Thyroid gland (tissue), 4 donors: ENCODE results near the gene CLMP.

Experiments
- CTCF ChIP-seq, 6 experiments: fragments of 200-600 bp in 3 of 6; fragments of 450-650 bp in 3 of 6; sonication (generic) in 3 of 6; IDR thresholded peaks; one replicate each; pipeline ENCODE4 v1.5.1; 2016 to 2019; ENCODE audit warnings: antibody characterized with exemption in 6 of 6, mild to moderate bottlenecking in 2 of 6, inconsistent platforms in 1 of 6, moderate library complexity in 1 of 6
- POLR2A ChIP-seq, 2 donors: fragments of 450-650 bp; IDR thresholded peaks; one replicate each; pipeline ENCODE4 v1.6.1; 2017; ENCODE audit warnings: antibody characterized with exemption in 2 of 2, mild to moderate bottlenecking in 2 of 2, moderate library complexity in 1 of 2

GRCh38 chr11:123069908-123070821 lies 124.9 kb downstream of the CLMP start:
- TF ChIP-seq CTCF (IDR thresholded peaks at IDR 0.05) (no peak), POLR2A (IDR thresholded peaks at IDR 0.05) (no peak)
